GM12892 (cell line): Measurements from ENCODE around the gene ZNHIT6.

Source experiments
- POLR2A ChIP-seq: IDR thresholded peaks from 2 replicates; pipeline ENCODE4 v1.6.1; 2011; ENCODE audit warnings: low read depth, low read length, control low read depth
- TAF1 ChIP-seq: IDR thresholded peaks from 2 replicates; pipeline ENCODE4 v1.6.1; 2011; ENCODE audit warnings: low read depth, mild to moderate bottlenecking, control low read depth, low read length, borderline replicate concordance

DNA sequence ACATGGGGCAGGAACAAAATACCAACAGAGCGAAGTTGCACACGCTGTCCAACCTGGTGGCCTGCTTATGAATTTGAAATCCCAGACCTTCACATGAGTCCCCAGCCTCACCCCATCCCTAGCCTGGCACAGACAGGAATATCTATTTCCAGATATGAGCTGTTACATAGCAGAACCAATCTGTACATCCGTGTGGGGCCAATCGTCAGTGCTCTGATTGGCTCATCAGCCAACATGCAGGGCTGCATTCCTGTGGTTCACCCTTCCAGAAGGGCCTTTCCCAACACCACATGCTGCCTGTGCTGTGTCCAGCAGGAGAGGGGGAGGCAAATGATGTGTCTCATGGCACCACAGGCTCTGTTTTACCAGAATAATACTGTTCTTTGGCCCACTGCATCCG is 96.4 kb downstream of the ZNHIT6 start:
- no peak for TF ChIP-seq POLR2A
- no peak for TF ChIP-seq TAF1
